AML-193 (cell line): Measurements from ENCODE around the gene SND1.

Source experiments
- DNase-seq, 2 experiments: peaks; one replicate each; lab custom pipeline; 2025; lab: John Stamatoyannopoulos, UW

The SND1 gene

GRCh38 chr7:128115821-128116723, 464.1 kb downstream of the SND1 start:
- DNase-seq = no peak

DNA sequence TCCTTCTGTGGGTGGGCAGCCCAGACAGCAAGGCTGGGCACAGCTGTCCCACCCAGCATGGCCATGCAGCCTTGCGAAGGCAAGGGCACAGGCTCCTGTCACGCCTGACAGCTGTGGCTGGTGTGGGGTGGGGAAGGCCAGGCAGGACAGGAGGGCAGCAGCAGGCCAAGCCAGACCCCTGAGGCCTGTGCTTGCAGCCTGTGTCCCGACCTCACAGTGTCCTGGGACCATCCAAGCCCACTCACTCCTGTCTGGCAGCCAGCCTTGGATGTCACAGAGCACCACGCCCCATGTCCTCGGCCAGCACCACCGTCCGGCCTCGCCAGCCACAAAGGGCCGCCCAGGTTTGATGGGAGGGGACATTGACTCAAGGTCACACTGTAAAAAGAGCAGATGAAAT, 464.7 kb downstream of the SND1 start:
- DNase-seq = no peak

GRCh38 chr7:128117691-128118090, 465.7 kb downstream of the SND1 start:
- no peak for DNase-seq

DNA sequence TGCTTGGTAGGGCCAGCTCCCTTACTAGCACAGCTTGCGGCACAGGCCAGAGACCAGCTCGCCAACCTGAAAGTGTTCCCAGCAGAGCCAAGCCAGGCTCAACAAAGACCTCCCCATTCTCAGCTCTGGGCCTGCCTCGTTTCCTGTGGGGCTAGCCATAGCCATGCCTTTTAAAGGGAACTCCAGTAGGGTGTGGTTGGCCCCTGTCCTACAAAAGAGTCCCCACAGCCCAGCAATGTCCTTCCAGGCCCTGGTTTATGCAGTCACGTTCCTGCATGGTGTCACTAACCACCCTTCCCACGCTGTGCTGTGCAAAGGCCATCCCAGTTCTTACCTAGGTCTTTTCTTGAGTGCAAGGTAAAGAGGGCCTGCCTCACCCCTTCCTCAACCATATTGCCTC, 467.0 kb downstream of the SND1 start:
- DNase-seq = no peak

DNA sequence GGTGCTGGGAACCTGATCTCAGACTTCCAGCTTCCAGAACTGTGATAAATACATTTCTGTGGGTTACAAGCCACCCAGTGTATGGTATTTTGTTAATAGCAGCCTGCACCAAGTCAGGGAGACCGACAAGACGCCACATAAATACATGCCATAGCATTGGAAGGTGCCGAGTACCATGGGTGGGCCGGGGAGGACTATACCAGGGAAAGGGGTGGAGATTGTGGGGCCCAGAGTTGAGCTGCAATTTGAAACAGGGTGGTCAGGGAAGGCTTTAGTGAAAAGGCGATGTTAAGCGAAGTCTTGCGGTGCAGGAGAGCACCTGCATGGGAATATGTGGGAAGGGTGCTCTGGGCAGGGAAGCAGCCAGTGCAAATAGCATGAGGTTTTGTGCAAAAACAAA, 468.1 kb downstream of the SND1 start:
- no peak for DNase-seq

DNA sequence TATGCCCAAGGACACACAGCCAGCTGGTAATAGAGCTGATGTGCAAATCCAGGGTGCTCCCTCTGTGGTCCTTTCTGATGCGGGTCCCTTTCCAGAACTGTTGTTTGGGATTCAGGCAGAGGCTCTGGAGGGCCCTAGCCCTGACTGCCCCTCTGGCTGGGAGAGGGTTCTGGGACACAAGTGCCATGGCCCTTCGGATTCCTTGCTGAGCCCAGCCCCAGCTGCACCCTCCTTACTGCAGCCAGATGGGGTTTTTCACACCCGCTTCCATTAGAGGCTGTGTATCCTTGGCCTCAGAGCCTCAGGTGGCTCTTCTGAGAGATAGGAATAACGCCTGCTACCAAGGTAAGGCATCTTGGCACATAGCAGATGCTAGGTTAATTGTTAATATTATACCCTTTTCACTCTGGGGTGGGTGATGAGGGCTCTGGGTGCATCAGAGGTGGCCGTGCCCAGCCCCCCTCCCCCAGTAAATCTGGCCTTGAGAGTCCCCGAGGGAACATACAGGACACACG, 469.0 kb downstream of the SND1 start:
- no peak for DNase-seq

DNA sequence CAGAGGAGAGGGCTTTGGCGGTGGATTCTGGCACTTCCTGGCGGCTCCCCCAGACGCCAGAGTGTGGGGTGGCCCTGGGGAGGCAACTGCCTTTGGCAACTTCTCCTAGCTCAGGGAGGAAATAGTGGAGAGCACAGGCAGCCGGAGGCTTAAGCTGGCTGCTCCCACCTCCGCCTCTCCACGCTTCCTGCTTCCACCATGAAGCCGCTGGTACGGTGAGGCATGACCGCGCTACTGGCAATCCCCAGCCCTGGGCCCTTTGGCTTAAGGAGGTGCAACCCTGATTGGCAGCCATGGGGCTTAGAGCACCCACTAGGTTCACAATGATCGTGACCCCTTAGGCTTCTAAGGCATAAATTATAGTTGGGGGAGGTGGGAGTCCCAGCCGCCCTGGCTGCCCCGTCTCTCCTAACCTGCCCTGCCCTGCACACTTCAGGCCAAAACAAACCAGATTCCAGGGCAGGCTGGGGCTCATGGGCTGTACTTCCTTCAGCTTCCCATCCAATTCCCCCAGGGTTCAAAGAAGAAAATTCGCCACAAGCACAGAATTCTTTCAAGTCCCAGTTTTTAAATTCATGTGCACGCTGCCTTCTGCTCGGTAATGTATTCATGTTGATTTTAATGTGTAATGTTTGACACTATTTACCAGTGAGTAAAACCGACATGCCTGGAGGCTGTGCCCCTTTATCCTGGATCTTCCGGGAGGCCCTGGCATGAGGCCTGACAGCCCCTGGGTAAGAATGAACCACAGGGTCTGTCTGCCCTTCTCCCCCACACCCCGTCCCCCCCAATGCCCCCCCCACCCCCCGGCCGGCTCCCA, 469.9 kb downstream of the SND1 start:
- DNase-seq = peak; percentile 65 to 80

DNA sequence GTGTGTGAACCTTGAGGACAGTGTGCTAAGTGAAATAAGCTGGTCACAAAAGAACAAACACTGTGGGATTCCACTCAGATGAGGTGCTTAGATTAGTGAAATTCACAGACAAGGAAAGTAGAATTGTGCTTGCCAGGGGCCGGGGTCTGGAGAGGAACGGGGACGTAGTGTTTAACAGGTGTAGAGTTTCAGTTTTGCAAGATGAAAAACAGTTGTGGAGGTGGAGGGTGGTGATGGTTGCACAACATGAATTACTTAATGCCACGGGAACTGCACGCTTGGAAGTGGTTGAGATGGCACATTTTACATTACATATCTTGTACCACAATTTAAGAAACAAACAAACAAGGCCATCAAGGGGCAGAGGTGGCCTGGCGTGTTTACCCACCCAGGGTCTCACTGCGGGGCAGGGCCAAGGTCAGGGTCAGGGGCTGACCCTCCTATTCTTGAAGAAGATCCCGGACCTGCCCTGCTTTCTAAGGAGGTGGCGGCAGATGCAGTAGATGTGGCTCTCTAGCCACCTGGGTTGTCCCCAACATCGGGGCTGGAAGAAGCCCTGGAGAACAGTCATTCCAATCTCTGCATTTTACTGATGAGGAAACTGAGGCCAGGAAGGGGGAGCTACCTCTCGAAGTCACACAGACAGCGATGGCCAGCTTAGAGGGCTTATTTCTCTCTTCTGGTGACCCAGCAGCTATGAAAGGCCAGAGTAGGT, 470.7 kb downstream of the SND1 start:
- DNase-seq = peak; percentile 63 to 72

- DNase-seq = no peak
These were observed 471.5 kb downstream of the SND1 start for GRCh38 chr7:128123291-128124037.

- no peak for DNase-seq
These were observed 472.8 kb downstream of the SND1 start for GRCh38 chr7:128124786-128125185.

DNA sequence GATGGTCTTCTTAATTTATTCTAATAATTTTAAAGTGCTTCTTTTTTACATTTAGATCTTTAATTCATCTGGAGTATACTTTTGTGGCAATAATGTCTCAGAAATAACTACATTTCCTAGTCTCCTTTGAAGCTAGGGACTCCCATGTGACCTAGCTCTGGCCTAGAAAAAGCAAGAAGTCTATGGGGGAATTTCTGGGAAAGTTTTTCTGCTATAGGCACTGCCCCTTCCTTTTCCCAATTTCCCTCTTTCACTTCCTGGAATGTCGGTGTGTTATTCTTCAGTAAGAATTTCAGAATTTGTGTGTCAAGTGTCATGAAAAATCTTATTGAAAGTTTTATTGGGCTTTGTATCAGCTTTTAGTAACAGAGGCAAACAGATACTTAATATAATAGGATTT, 473.8 kb downstream of the SND1 start:
- DNase-seq = no peak

DNA sequence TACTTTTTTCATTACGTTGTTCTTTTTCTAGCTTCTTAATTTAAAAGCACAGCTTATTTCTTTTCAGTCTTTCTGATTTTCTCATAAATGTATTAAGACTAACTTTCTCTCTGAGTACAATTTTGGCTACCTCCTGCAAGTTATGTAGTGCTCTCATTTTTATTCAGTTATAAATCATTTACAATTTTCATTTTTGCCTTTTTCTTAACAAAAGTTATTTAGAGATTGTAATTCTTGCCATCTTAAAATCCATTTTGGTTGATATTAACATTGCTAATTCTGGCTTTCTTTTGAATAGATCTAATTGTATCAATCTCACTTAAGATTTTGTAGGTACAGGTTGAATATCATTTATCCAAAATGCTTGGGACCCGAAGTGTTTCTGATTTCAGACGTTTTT, 476.4 kb downstream of the SND1 start:
- DNase-seq = no peak

DNA sequence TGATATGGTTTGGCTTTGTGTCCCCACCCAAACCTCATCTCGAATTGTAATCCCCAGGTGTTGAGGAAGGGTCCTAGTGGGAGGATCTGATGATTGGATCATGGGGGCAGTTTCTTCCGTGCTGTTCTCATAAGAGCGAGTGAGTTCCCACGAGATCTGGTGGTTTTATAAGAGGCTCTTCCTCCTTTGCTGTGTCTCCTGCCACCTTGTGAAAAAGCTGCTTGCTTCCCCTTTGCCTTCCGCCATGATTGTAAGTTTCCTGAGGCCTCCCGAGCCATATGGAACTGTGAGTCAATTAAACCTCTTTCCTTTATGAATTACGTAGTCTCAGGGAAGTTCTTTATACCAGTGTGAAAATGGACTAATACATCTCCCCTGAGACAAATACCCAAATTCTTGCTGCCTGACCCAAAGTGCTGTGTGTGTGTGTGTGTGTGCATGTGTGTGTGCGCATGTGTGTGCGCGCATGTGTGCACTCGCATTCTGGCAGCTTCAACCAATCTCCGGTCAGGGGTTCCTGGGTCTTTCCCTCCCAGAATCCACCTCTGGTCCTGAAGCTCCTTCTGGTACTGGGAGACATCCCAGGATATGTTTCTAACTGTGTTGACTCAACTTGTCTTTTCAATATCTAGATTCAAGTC, 477.4 kb downstream of the SND1 start:
- no peak for DNase-seq

- no peak for DNase-seq
These were observed 479.1 kb downstream of the SND1 start for GRCh38 chr7:128131115-128131514.

DNA sequence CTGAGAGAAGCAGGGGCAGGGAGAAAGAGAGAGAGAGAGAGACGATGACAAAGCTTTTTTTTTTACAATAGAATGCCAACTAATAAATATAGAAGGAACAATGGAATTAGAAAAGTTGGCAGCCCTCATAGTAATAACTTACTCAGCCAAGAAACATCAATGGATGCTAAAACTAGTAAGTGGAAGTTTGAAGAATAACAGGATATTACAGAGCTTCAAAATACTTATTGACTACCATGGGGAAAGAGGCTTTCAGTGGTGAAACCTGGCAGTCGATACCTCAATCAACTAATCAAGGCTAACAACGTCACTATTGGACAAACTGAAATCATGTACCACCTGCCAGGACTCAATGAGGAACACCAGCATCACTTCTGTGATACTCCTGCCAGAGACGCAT, 479.7 kb downstream of the SND1 start:
- DNase-seq = no peak

- DNase-seq = no peak
These were observed 480.6 kb downstream of the SND1 start for GRCh38 chr7:128132426-128133069.

DNA sequence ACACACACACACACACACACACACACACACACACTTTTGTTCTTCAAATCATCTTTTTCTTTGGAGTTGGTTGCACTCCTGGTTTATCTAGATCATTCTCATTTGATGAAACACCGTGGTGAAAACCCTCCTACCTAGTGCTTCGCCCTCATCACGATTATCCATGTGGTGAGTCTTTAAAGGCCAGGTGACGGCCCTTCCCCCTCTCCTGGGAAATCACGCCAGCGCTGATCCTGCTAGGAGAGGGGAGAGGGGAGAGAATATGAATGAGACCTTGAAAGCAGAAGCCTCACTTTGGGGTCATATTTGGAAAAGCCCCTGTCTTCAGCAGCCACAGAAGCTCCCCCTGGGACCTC, 483.1 kb downstream of the SND1 start:
- DNase-seq = no peak

DNA sequence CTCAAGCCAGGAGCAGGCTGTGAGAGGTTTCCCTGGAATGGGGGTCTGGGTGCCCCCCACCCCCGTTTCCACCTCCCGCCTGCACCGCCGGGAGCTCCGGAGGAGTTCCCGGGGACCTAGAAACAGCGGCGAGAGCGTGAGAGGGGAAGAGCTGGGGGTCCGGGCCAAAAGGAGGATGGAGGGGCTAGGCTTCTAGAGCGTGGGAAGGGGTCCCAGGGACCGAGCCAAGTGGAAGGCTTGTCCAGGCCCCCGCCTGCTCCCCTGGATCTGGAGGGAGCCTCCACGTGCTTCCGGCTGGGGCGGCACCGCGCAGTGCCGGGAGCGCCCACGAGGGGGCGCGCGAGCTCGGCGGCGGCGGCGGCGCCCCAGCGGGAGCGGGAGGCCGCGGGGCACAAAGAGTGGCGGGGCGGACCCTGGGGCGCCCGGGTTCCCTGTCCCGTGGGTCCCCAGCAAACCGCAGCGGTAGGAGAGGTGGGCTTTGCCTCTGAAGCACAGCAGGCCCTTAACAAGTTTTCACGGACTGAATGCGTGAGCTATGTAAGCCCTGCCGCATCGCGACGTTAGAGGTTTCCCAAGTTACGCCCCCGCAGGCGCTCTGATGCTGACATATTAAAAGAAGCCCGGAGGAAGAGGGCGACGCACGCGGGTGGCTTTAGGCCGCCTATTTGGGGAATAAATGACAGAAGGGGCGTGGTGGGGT, 483.7 kb downstream of the SND1 start:
- peak; percentile 37 to 59 for DNase-seq

- no peak for DNase-seq
These were observed 484.2 kb downstream of the SND1 start for GRCh38 chr7:128136215-128136597.

GRCh38 chr7:128137181-128137580, 485.2 kb downstream of the SND1 start:
- DNase-seq = peak; percentile 49 to 57
